NCI-H460 (cell line): Measurements from ENCODE around the gene CCDC188. TPM values are rescaled to one million over a fixed set of nuclear protein-coding genes. Genes with fewer than 3 reads are reported as not detected.

Source experiments
- DNase-seq: peaks from one replicate; pipeline ENCODE4 v3.0.0-alpha.2; 2016; ENCODE audit warnings: low read depth; ENCODE audit errors: extremely low read depth
- polyA plus RNA-seq: library from polyadenylated mRNA; depleted of rRNA; stranded (reverse); fragments of >200 nt; gene quantifications from 2 replicates; pipeline ENCODE4 v1.2.3, GENCODE V29; 2014; cell fraction: nucleus; rRNA removed
- total RNA-seq: library from RNA; depleted of rRNA; stranded (reverse); fragments of >200 nt; shearing (Covaris generic); gene quantifications from 2 replicates; pipeline ENCODE4 v1.2.3, GENCODE V29; 2014; rRNA removed

Gene CCDC188
- not detected in 2 replicates for total RNA-seq
- polyA plus RNA-seq: not detected in 2 replicates

DNA sequence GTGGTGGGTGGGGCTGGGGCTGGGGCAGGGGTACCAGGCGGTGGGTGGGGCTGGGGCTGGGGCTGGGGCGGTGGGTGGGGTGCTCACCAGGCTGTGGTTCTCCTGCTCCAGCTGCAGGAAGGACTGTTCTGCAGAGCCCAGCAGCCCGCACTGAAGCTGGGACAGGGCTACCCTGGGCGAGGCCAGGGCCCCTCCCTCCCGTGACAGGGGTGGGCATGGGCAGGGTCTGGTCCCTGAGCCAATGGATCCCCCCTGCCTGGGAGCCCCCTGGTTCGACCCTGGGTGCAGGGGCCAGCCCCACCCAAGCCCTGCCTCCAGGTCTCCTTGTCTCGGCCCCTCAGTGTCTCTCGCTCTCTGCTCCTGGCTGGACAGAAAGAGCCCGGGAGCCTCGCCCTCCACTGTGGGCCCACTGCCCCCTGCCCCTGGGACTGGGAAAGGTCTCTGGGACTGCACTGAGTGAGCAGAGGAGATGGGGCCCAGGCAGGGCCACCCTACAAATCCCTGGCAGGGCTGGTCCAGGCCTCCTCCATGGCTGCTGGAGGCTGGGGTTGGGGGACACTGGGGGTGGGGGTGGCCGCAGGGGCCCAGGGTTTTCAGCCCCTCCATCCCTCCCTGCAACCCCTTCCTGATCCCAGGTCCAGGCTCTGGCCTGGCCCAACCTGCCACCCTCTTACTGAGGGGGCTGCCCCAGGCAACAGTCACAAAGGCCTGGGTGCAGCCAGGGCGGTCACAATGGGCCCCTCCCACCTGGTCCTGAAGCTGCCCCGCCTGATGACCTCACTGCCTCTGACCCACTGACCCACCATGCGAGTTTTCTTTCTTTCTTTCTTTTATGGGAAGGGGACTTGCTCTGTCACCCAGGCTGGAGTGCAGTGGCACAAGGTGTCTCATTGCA lies at the start of gene CCDC188:
TSS of gene CCDC188 (minus strand) at position 675 of the 895 bp plus-strand sequence. CDS start at position 606, 69 bp downstream.
- no peak for DNase-seq

DNA sequence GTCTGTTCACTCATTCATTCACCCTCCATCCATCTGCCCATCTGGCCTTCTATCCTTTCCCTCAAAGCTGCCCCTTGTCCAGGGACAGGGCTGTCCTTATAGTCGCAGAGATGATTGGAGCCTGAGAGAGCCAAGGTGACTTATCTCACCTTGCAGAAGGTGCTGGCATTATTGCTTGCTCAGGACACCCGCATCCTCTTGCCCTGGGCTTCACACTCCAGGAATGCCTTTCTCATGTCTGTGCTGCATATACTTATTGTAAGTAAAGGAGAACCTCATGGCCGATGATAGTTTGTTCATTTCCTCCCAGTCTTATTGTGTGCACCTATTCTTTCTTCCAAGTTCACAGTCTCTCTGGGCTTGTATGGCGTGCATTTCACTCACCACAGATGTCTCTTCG lies 49.1 kb upstream of the CCDC188 start:
- DNase-seq: no peak

DNA sequence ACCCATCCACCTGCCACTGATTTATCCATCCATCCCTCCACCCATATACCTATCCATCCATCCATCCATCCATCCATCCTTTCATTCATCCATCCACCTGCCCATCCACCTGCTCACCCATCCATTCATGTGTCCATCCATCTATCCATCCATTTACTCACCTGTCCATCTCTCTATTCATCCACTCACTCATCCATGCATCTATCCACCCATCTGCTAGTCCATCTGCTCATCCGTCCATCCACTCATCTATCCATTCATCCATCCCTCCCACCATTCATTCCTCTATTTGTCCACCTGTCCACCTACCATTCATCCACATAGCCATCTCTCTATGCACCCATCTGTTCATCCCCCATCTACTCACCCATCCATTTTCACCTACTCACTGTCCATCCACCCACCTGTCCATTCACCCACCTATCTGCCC lies 48.6 kb upstream of the CCDC188 start:
- DNase-seq: no peak

DNA sequence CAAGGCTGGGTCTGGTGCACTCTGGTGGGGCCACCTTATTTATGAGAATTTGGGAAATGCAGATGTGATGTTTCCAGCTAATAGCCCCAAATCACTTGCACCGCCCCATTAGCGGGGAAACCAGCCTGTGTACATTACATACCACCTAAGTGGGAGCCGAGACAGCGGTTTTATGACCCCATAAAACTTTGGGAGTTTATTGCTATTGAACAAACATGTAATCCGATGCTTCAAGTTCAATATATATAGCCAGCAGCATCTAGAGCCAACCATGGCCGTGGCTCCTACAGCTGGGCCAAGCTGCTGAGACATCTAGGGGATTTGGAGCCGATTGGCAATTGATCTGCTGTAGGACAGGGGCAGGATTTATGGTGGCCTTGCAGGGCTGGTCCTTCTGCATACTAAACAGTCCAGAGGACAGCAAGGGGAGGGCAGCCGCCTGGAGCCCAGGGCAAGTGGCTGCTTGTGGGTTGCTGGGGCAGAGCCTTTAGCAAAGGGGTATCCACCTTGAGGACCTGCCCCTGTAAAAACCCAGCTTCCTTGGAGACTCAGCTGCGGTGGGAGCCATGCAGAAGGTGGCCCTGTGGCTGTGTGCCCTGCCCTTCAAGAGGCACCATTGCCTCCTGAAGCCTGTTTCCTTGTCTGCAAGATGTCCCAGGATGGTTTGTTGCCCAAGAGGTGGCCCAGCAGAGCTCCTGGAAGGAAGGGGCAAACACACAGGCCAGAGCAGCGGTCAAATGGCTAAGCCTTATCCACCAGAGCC lies 47.9 kb upstream of the CCDC188 start:
- no peak for DNase-seq

DNA sequence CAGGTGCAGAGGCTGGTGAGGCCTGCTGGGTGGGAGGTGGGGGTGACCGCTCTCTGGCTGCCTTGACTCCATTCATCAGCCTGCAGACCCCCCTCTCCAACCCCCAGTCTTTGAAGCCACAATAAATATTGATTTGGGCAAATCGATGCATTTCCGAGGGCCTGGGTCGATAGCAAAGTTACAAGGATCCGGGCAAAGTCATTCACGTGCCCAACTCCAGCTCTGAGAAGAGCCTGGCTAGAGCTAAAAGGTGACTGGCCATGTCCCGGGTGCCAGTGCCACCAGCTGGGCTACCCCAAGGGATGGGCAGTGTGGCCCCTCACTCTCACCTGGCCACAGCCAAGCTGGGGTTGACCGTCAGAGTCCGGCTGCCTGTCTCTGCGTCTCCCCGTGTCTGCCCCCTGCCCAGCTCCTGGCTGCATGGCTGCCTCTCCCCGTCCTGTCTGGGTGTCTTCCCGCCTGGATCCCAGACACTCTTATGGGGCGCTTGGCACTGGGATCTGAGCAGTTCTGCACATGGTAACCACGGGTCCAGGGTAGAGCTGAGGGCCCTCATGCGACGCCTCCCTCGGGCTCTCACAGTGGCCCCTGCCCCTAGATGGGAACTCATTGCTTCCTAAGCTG lies 46.7 kb upstream of the CCDC188 start:
- DNase-seq: no peak

DNA sequence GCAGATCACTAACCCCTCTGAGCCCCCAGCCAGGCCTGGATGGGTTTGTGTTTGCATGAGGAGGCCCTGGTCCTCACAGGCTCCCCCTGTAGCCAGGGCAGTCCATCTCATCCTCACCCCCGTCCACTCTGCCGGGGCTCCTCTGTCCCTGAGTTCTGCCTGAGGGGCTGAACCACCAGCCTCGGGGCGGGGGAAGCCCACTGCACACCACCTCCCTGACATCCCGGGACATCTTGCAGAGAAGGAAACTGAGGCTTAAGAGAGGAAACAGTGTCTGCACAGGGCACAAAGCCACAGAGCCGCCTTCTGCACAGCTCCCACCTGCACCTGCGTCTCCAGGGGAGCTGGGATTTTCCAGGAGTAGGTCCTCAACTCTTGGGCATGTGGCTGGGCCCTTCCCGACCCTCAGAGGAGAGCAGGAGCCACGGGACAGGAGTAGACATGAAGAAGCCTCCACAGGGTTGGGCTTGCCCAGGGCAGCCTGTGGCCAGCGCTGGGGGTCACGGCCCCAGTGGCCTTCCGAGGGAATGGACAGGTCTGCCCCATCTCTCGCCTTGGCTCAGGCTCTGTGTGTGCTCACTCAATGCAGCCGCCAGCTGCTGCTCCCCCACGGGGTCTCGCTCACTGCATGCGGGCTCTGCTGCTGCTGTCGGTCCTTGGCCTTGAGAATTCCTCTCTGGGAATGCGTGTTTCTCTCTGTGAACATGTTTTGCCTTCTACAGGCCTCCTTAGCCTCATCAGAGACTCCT lies 45.4 kb upstream of the CCDC188 start:
- no peak for DNase-seq

DNA sequence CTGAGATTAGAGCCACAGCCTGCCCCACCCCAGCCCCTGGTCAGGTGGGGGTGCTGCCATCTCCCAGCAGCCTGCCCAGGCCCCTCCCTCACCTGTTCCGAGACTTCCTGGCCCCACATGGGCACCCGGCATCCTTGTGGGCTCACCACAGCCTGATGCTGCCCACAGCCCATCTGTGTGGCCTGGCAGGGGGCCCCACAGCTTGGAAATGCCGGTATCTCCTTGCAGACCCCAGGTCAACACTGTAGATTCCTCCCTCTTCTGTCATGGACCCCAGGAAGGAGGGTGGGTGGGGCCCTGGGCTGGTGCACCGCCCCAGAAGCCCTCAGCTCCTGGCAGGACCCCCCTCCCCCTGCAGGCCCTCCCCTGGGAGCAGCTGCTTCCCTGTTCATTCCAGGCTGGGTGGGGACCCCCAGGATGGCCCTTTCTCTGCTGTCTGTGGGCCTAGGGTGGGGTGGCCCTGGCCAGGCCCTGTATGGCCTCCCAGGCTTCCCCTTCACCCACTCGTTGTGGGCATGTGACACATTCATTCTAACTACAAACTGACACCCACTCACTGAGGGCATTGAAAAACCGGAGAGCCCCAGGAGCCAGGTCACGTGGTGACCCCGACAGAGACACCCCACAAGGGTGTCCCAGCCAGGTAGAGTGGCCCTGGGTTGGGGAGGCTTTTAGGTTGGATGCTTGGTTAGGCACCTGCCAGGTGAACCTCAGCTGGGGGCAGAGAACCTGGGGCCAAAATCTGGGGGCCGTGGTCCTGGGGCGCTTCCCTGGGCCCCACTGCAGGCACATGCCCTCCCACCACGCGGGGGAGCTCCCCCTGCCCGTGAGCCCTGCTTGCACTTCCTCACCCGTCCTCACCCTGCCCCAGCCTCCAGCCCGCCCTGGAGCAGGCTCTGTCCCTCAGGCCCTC lies 44.1 kb upstream of the CCDC188 start:
- no peak for DNase-seq

DNA sequence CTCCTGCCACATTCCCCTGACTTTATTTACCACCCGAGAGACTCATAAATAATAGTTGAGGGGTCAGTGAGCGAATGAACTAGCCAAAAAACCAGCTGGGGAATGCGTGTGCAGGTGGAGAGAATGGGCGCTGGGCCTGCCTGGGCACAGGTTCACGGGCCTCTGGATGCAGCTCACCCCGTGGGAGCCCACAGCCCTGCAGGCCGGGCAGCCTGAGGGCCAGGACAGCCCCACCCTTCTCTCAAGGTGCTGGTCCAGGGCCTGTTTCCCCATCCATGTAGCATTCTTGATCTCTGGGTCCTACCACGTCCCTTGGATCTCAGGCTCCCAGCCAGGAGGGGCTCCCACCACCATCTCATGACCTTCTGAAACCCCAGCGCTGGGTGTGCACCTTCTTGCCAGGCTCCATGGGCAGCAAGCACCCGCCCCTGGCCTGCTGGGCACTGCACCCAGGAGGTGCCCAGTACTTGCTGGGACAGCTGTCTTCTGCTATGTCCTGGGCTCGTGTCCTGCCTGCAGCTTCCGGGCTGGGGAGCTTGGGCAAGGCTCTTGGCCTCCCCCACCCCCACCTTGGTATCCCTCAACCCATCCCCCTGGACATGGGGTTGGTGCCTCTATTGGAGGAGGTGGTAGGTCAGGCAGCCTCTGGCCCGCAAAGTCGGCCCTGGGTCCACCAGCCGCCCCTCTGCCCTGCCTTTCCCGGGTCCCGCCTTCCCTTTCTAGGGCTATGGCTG lies 43.1 kb upstream of the CCDC188 start:
- DNase-seq: no peak

DNA sequence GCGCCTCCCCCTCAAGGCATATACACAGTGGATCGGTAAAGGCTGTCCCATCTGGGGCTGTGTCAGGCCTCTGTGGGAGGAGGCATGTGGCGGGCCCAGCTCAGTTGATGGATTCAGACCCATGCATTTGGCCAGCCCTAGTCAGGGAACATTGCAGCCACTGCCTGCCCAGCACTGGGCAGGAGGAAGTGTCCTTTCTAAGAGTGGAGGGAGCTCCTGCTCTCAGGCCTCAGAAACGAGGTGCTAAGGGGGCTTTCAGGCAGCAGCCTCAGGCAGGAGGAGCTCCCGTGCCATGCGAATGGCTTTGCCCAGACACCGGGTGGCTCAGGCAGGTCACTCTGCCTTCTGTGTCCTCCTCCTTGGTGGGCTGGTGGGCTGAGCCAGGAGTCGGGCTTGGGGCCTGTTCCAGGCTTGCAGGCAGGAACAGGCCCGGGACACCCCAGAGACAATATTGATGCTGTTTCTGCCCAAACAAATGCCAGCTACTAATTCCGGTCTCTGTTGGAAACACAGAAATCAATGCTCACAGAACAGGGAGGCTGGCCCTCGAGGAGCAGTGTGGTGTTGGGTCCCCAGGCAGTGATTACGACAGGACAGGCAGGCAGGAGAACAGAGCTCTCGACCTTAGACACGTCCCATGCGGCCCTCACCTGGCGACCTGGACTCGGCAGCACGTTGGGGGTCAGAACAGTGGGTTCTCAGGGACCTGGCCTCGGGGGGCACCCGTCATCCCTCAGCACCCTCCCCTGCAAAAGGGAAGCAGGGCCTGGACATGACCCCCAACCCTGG lies 42.3 kb upstream of the CCDC188 start:
- no peak for DNase-seq

DNA sequence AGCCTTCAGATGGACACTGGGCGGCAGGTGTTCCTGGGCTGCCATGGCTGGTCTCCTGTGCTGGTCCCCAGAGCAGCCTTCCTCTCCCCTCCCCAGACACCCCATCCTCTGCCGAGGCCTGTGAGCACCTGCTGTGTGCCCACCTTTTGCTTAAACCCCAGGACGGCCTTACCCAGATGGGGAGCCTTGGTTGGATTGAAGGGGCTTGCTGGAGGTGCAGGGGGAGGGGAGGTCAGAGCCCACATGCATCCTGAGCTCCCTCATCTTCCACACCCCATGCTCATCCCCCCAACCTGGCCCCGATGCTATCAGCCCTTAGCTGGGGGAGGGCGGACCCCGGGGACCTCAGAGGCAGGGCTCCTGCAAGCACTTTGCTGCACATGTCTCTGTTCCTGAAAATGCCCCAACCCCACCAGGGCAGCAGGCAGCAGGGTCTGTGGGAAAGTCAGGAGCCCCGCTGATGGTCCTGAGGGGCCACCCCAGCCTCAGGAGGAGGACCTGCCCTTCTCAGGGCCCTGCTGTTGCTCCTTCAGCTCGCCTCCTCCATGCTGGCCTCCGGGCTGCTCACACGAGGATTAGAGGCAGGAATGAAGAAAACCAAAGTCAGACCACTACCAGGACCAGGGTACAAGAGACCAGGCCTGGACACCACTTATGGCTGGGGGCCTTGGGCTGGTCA lies 41.6 kb upstream of the CCDC188 start:
- DNase-seq: no peak

DNA sequence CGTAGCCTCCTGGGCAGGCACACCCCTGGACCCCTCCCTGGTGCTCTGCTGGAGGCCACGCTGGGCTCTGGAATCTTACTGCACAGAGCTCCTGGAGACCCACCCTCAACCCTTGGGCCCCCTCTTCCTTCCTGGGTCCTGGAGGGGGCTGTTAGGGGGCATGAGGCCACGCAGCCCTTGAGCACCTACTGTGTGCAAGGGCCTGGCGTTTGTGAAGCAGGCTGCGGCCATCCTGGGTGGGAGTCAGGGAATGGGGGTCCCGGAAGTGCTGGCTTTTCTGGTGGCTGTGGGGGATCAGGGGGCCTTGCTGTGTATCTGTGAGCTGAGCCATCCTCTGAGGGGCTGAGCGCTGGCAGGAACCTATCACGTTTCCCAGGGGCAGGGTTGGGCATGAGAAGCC lies 40.9 kb upstream of the CCDC188 start:
- no peak for DNase-seq

DNA sequence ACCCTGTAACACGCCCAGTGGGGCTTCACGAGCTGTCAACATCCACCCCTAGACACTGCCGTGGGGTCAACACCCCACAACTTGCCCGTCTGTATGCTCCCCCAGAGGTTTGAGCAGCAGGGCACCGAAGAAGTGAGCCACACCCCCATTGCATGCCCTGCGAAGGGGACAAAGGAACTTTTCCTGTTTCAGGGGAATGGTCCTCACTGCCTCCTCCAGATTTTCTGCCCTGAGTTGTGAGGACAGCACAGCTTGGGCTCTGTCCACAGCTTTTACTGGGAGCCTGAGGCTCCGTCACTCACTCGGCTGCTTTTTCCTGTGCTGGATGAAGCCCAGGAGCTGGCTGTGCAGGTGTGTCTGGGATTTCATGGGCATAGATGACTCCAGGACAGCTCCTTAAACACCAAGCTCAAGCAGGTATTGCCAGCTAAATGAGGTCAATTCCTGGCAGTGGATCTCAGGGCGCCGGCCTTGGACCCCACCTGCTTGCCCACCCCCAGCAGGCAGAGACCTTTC lies 40.2 kb upstream of the CCDC188 start:
- no peak for DNase-seq

DNA sequence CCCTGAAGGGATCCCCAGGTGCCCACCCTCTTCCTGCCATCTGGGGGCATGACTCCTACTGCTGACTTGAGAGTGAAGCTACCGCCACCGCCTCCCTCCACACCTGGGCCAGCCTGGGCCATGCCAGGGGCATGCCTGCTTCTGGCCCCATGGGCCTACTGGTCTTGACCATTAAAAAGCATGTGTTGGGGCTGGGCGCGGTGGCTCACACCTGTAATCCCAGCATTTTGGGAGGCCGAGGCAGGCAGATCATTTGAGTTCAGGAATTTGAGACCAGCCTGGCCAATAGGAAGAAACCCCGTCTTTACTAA lies 37.7 kb upstream of the CCDC188 start:
- DNase-seq: no peak

DNA sequence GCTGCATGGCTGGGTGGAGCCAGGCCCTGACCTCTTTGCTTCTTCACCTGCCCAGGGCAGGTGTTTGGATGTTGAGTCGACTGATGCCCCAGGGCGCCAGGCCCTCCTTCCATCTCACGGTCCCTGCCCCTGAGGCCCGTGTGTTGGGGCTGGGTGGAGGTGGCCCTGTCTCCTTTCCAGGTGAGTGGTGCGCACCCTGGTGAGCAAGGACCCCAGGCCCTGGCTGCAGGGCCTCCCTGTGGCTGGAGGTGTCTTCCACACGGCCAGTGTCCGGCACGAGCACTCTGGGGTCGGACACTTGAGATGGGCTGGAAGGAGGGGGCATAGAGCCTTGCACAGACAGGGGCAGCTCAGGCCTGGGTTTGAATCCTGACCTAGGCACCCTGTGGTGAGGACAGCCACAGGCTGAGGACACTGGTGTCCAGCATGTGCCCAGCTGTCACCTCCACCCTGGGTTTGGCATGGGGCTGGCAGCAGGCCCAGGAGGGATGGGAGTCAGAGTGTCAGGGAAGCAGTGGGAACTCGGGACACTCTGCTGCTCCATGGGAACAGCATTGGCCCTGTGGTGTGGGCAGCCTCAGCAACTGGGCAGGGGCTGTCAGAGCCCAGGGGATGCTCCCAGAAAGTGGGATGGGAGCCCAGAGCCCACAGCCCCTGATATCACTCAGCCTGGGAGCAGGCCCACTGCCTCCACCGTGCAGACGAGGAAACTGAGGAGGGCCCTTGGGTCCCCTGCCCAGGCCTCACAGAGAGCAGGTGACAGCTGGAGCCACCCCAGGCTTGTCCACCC lies 37.1 kb upstream of the CCDC188 start:
- DNase-seq: no peak

DNA sequence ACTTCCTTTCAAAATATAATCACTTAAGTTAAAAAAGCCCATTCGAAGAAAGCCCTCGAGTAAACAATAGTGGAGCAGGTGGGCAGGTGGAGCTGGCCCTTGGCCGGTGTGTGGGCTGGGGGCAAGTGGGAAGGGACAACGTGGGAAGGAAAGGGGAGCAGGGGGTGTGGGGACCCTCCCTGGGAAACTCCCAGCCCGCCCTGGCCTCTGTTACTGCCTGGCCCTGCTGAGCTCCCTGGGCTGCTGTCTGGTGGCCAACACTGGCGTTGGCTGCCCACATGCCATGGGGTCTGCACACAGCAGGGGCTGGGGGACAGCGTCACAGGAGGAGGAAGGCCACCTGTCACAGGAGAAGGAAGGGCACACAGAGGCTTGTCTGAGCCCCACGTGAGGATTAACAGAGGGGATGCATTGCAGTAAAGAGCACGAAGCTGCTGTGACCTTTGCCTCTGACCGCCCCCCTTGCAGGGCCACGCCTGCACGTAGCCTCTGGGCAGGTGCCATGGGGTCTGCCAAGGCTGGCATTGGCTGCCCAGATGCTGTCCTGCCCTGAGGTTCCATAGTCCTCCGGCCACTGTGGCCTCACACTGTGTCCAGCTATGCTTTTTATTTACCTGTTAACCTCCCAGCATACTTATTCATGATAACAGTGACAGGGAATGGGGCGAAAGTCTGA lies 36.2 kb upstream of the CCDC188 start:
- DNase-seq: no peak
